Stimulated activated CD8-positive, alpha-beta memory T cell treated with anti-CD3 and anti-CD28 coated beads, Interleukin-4, amount 100 ng/mL, for 48 hours (primary cell): ENCODE results near the gene AMD1.
"Not testable (repeated sequence)": the region's sequence is repeated elsewhere in the genome, so short reads cannot be mapped to it uniquely, and the experiment has no call there.

Experiments used
- DNase-seq: peaks from one replicate; pipeline ENCODE4 v3.0.0-alpha.2; 2020

Gene AMD1

DNA sequence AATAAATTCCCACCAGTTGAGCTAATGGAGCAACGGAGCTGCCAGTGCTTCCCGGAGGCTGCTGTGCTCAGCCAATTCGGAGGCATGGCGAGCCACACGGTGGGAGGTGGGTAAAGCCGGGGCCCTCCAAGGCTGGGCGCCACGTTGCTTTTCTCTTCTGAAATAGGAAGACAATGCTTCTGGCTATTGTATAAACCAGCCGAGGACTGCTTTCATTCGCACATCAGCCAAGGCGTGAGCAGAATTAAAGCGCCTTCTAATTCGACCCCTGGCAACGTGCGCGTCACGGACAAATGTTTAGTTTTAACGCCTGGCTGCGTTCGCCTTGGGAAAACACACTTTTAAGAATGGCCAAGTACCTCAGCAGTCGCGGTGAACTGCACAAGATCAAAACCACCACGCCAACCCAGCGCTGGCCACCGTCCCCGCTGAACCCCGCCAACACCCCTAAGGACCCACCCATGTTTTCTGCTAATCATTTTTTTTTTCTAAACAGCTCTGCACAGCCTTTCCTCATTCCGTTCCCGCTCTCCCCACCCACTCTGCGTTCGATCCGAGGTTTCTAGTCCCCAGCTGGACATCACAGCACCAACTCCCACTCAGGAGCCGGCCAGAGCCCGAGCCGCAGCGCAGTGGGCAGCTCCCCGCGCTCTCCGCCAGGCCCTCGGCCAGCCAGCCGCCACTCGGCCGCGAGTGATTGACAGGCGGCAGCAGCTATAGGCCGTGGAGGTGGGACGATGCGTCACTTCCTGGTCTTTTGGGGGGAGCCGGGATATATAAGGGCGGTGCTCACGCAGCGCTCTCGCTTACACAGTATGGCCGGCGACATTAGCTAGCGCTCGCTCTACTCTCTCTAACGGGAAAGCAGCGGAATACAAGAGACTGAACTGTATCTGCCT, at the start of gene AMD1:
TSS of gene AMD1 (plus strand) at position 805 of the 899 bp plus-strand sequence. CDS start 321 bp downstream, outside the sequence.
- peak; percentile 95 for DNase-seq

DNA sequence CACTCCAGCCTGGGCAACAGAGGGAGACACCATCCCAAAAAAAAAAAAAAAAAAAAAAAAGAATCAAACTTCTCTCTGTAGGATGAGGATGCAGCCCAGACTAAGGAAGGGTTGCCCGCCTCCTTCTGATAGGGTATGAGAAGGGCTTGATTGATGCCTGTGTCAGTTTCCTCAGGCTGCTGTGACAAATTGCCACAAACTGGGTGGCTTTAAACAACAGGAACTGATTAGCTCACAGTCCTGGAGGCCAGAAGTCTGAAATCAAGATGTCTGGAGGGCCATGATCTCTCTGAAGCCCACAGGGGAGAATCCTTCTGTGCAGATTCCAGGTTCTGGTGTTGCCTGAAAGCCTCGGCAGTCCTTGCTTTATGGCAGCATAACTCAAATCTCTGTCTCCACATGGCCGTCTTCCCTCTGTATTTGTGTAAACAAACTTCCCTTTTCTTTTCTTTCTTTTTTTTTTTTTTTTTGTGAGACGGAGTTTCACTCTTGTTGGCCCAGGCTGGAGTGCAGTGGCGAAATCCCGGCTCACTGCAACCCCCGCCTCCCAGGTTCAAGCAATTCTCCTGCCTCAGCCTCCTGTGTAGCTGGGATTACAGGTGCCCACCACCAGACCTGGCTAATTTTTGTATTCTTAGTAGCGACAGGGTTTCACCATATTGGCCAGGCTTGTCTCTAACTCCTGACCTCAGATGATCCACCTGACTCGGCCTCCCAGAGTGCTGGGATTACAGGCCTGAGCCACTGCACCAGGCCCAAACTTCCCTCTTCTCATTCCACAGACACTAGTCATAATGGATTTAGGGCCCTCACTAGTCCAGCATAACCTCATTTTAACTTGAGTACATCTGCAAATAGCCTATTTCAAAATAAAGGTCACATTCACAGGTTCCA, 48.1 kb upstream of the AMD1 start:
- DNase-seq = no peak

- DNase-seq = no peak
These were observed 46.2 kb upstream of the AMD1 start for GRCh38 chr6:110828396-110828795.

- DNase-seq = no peak
These were observed 43.2 kb upstream of the AMD1 start for GRCh38 chr6:110831405-110831804.

GRCh38 chr6:110833831-110834230, 40.8 kb upstream of the AMD1 start:
- no peak for DNase-seq

GRCh38 chr6:110835751-110836150, 38.8 kb upstream of the AMD1 start:
- DNase-seq = not testable (repeated sequence)

DNA sequence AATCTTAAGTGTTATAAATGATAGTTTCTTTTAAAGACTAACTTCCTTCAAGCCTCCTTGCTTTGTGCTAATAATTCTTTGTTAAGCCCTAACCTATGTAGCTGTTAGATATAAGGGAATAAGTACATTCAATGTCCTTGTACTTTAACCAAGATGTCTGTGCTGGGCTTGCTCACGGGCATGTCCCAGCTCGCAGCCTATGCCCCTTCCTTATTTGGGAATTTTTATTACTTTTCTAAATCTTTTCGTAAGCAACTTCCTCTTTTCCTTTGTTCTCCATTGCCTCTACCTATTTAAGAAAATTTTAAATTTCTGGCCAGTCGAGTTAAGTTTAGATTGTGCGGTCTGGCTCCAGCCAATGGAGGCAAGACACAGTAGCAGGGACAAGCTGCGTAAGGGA, 33.3 kb upstream of the AMD1 start:
- no peak for DNase-seq

DNA sequence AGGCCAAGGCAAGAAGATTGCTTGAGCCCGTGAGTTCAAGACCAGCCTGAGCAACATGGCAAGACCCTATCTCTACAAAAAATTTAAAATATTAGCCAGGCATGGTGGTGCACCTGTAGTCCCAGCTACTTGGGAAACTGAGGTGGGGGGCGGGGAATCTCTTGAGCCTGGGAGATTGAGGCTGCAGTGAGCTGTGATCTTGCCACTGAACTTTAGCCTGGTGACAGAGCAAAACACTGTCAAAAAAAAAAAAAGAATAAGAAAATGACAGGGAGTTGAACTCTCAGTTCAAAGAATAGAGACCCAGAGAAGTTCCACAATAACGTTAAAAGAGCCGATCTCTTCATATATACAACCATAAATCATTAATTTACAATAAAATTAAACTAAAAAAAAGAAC, 24.8 kb upstream of the AMD1 start:
- no peak for DNase-seq

DNA sequence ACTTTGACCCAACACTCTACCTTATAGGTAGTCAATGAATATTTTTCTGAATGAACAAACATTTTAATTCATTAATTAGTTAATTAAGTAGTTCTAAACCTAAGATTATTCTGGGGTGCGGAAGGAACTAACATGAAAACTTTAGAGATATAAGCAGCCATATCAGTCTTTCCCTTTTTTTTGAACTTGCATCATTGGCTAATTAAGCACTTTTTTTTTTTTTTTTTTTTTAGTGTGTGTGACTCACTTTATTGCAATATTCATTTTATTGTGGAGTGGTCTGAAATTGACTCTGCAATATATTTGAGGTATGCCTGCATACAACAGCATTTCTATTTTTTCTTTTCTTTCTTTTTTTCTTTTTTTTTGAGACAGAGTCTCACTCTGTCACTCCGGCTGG, 21.8 kb upstream of the AMD1 start:
- DNase-seq = no peak

GRCh38 chr6:110853754-110854477, 20.7 kb upstream of the AMD1 start:
- DNase-seq = no peak

- DNase-seq = no peak
These were observed 18.3 kb upstream of the AMD1 start for GRCh38 chr6:110856296-110856695.

DNA sequence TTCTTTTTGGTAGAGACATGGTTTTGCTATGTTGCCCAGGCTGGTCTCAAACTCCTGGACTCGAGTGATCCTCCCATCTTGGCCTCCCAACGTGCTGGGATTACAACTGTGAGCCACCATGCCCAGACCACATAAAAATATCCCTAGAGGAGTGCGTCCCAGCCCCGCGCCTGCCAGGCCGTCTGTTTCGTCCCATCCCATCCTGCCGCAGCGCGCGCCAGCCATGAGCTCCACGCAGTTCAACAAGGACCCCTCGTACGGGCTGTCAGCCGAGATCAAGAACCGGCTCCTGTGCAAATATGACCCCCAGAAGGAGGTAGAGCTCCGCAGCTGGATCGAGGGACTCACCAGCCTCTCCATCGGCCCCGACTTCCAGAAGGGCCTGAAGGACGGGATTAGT, 16.6 kb upstream of the AMD1 start:
- no peak for DNase-seq

DNA sequence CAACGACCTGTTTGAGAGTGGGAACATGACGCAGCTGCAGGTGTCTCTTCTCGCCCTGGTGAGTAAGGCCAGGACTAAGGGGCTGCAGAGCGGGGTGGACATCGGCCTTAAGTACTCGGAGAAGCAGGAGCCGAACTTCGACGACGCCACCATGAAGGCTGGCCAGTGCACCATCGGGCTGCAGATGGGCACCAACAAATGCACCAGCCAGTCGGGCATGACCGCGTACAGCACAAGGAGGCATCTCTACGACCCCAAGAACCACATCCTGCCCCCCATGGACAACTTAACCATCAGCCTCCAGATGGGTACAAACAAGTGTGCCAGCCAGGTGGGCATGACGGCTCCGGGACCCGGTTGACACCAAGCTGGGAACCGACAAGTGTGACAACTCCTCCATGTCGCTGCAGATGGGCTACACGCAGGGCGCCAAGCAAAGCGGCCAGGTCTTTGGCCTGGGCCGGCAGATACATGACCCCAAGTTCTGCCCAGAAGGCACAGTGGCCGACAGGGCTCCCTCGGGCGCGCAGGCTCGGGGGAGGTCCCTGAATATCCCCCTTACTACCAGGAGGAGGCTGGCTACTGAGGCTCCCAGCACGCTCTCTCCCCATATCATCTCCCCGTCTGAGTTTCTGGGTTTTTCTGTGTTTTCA, 15.9 kb upstream of the AMD1 start:
- DNase-seq = no peak

GRCh38 chr6:110859335-110859792, 15.2 kb upstream of the AMD1 start:
- no peak for DNase-seq

DNA sequence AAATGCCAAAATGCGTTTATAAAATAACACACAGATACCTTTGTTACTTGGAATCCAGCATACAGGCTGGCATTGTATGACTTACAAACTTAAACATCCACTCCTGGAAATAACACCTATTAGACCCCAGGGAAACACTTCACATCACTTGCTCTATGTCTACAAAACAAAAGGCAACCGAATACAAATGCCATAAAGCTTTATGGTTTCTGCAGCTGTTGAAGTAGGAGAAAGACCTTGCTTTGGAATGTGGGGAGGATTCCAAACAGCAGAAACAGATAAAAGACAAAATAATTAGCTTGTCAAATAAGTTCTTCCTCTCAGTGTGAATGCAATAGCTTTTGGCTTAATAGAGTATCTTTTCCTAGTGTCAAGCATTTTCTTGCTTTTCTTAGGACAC, 9.8 kb upstream of the AMD1 start:
- DNase-seq = no peak

GRCh38 chr6:110874880-110875547, 429 bp downstream of the AMD1 start:
- peak; percentile 65 for DNase-seq

GRCh38 chr6:110875548-110876169, 1.1 kb downstream of the AMD1 start:
- DNase-seq = peak; percentile 75

DNA sequence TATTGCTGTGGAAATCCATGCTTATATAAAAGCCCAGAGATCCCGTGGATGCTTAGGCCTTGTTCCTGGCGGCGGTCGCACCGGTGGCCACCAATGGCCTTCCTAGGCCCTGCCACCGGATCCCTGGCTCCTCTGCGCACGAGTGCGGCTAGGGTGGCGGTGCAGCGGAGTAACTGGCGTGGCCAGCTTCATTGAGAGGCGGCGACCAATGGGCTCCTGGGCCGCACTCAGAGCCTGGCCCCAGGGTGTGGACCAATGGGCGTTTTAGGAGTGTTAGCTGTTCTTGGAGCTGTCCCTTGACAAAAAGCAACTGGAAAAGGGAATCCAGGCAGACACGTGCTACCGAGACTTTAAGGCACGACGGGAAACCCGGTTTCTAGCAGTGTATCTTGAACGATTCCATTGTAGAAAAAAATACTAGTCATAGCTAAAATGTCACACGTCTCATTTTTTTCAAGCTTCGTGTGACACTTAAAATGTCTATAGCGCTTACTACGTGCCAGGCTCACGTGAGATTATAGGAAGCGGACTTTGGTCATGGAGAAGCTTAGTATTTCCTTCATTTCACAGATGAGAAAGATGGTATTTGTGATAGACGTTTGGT, 1.7 kb downstream of the AMD1 start:
- DNase-seq = peak; percentile 77

DNA sequence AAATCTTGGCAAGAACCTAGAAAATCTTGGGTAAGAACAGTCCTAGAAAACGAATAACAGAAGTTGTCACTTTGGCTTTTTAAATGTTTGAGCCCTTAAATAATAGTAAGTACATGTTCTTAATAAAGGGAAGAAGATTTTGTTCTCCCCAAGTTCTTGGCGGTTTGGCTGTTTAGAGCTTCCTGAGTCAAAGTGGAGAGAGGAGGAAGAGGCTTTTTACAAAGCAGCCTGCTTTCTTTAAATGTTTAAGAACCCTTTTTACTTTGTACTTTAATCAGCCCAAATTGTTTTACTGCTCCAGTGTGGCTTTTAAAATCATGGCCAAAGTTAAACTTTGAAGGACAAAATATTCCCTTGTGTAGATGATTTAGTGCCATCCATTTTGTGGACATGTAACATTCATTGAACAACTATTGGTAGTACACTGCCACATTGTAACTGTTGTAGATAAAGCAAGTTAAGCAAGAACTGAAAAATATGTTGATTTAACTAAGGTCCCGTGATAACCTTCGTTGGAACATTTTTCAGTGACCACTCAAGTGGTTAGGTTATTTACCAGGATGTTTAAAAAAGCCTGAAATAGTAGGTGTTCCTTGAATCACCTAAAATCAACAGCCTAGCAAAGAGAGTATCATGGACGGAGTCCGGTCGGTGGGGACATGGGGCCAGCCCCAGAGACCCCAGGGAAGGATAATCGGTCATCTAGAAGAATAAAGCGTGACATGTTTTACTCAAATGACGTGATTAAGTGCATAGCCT, 2.4 kb downstream of the AMD1 start:
- DNase-seq = no peak

DNA sequence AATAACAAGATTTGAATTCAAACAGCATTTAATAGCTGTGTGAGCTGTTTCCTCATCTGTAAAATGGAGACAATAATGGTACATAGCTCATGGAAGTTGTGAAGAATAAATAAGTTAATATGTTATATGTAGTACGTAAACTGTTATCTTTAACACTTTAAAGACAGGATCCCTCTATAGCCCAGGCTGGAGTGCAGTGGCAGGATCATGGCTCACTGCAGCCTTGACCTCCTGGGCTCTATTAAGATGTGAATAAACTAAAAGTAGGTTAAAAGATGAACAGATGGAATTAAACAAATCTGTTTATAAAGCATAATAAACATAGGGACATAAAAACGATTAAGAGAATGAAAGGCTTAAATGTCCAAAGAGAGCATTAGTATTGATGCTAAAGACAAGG, 3.0 kb downstream of the AMD1 start:
- DNase-seq = no peak
